Measurements from ENCODE around the gene MAPK12. TPM values are rescaled to one million over a fixed set of nuclear protein-coding genes. Genes with fewer than 3 reads are reported as not detected.

MAPK12 gene
- total RNA-seq, 2 donors from 2014 or later, result 8.4 to 18.0 TPM

GRCh38 chr22:50210378-50211139, 50.9 kb downstream of the MAPK12 start:
- intact Hi-C loops (cut with DNase I), result no loop called here
- Histone ChIP-seq H3K9me3 (no peaks in the 10 kb centered on the region), H3K4me3 (no peak overlapping the region), H3K27me3 (replicated peaks; ENCODE audit: insufficient read depth) (no peaks in the 10 kb centered on the region), H3K4me1 (replicated peaks) (no peaks in the 10 kb centered on the region), H3K27ac (no peak overlapping the region), H3K36me3 (peaks cover 5 to 13% of the 10 kb centered on the region in 2 donors)
- TF ChIP-seq POLR2A (IDR thresholded peaks at IDR 0.05), result no peak
- no peak for TF ChIP-seq CTCF (IDR thresholded peaks at IDR 0.05)
- no peak for TF ChIP-seq POLR2AphosphoS5 (IDR thresholded peaks at IDR 0.05)
- DNase-seq (ENCODE audit: low spot score), result no peak
- 79% methylated on average over 23 of the region's 32 CpGs for WGBS

GRCh38 chr22:50209893-50210292, 51.6 kb downstream of the MAPK12 start:
- intact Hi-C loops (cut with DNase I), result loop anchor here (2.0 to 10.0 kb wide), 2 partner anchors 63 to 275 kb away; no protein-coding TSS in a partner anchor
- peaks cover 5 to 13% of the 10 kb centered on the region in 2 donors for H3K36me3 ChIP-seq
- WGBS, result 61% methylated on average over 20 of the region's 20 CpGs
- no peaks in the 10 kb centered on the region for H3K4me1 ChIP-seq (replicated peaks)
- peak; percentile 57 for DNase-seq (ENCODE audit: low spot score)
- H3K27ac ChIP-seq, result no peak overlapping the region
- no peaks in the 10 kb centered on the region for H3K27me3 ChIP-seq (replicated peaks; ENCODE audit: insufficient read depth)
- TF ChIP-seq POLR2A (IDR thresholded peaks at IDR 0.05) (no peak), CTCF (IDR thresholded peaks at IDR 0.05) (peak; percentile 66 to 88 (median 84)), POLR2AphosphoS5 (IDR thresholded peaks at IDR 0.05) (peak; percentile 43)
- no peak overlapping the region for H3K4me3 ChIP-seq
- H3K9me3 ChIP-seq, result no peaks in the 10 kb centered on the region

GRCh38 chr22:50208939-50209892, 52.3 kb downstream of the MAPK12 start:
- Histone ChIP-seq H3K27me3 (replicated peaks; ENCODE audit: insufficient read depth) (no peaks in the 10 kb centered on the region), H3K4me1 (replicated peaks) (no peaks in the 10 kb centered on the region), H3K4me3 (no peak overlapping the region), H3K36me3 (peaks cover 5 to 13% of the 10 kb centered on the region in 2 donors), H3K27ac (no peak overlapping the region), H3K9me3 (no peaks in the 10 kb centered on the region)
- no peak for DNase-seq (ENCODE audit: low spot score)
- intact Hi-C loops (cut with DNase I), result loop anchor here (2.0 to 10.0 kb wide), 2 partner anchors 62 to 274 kb away; no protein-coding TSS in a partner anchor
- TF ChIP-seq POLR2A (IDR thresholded peaks at IDR 0.05) (no peak), POLR2AphosphoS5 (IDR thresholded peaks at IDR 0.05) (no peak), CTCF (IDR thresholded peaks at IDR 0.05) (no peak)
- WGBS, result 72% methylated on average over 29 of the region's 31 CpGs

GRCh38 chr22:50208430-50208938, 53.0 kb downstream of the MAPK12 start:
- Histone ChIP-seq H3K9me3 (no peaks in the 10 kb centered on the region), H3K4me3 (no peak overlapping the region), H3K27ac (no peak overlapping the region), H3K36me3 (peaks cover 5 to 13% of the 10 kb centered on the region in 2 donors), H3K27me3 (replicated peaks; ENCODE audit: insufficient read depth) (no peaks in the 10 kb centered on the region), H3K4me1 (replicated peaks) (no peaks in the 10 kb centered on the region)
- WGBS, result 80% methylated on average over 22 of the region's 22 CpGs
- intact Hi-C loops (cut with DNase I), result loop anchor here (2.0 to 10.0 kb wide), 2 partner anchors 62 to 274 kb away; no protein-coding TSS in a partner anchor
- DNase-seq (ENCODE audit: low spot score), result no peak
- TF ChIP-seq CTCF (IDR thresholded peaks at IDR 0.05) (no peak), POLR2AphosphoS5 (IDR thresholded peaks at IDR 0.05) (no peak), POLR2A (IDR thresholded peaks at IDR 0.05) (no peak)
